GM12878 (cell line): ENCODE measurements around the gene MTHFS. TPM values are rescaled to one million over a fixed set of nuclear protein-coding genes. Genes with fewer than 3 reads are reported as not detected.

Experiments
- ATAC-seq: fragments of 200-7000 bp; cut with Tn5 transposase; 3 replicates; pipeline ENCODE4 v1.9.1; 2020; ENCODE audit warnings: mild to moderate bottlenecking, moderate library complexity
- BruUV-seq: library from RNA; stranded (reverse); fragments of 400-500 nt; replicated peaks from 2 replicates; lab custom pipeline; 2021; lab: Mats Ljungman, UMichigan
- CTCF ChIA-PET: fragments of 300-600 bp; sonication (Branson Sonifier 250); formaldehyde crosslinking; extraction: SDS; loops from one replicate; lab custom pipeline; 2021; ENCODE audit warnings: inconsistent platforms; lab: Yijun Ruan, JAX
- POLR2A ChIA-PET: fragments of 350-600 bp; formaldehyde crosslinking; extraction: SDS; loops from one replicate; lab custom pipeline; 2021; ENCODE audit warnings: inconsistent platforms; lab: Charles Lee
- RAD21 ChIA-PET: fragments of 300-600 bp; sonication (Branson Sonifier 250); formaldehyde crosslinking; loops from one replicate; lab custom pipeline; 2023; ENCODE audit warnings: antibody characterized with exemption; ENCODE audit not compliant: unreplicated experiment; lab: Charles Lee
- SMC1A ChIA-PET: fragments of 300-600 bp; sonication (Branson Sonifier 250); formaldehyde crosslinking; loops from one replicate; lab custom pipeline; 2023; ENCODE audit not compliant: unreplicated experiment, uncharacterized antibody; lab: Charles Lee
- DNase-seq: peaks from one replicate; pipeline ENCODE4 v3.0.0-alpha.2; 2011; ENCODE audit warnings: low read depth, low spot score
- FAIRE-seq: peaks from 3 replicates; lab custom pipeline; 2011; peaks lifted over from hg19 to GRCh38; lab: Jason Lieb, UNC
- H2AFZ ChIP-seq: 2 replicates; pipeline ENCODE4 v1.6.0; 2011; ENCODE audit warnings: low read depth, low read length, control low read depth; ENCODE audit not compliant: control insufficient read depth
- H3K27ac ChIP-seq: 2 replicates; pipeline ENCODE4 v1.5.1; 2011; ENCODE audit warnings: control low read depth; ENCODE audit not compliant: control insufficient read depth, insufficient read depth
- H3K27me3 ChIP-seq, 2 experiments: replicated peaks in 1 of 2; 2 replicates each; pipeline versions ENCODE4 v1.6.0 to v1.6.1; 2011; ENCODE audit warnings: low read length in 1 of 2; ENCODE audit not compliant: control insufficient read depth in 2 of 2, insufficient read depth in 2 of 2
- H3K36me3 ChIP-seq, 2 experiments: 2 replicates each; pipeline ENCODE4 v1.5.1; 2011; ENCODE audit warnings: low read length in 1 of 2; ENCODE audit not compliant: control insufficient read depth in 2 of 2, insufficient read depth in 2 of 2
- H3K4me1 ChIP-seq: 2 replicates; pipeline ENCODE4 v1.6.1; 2011; ENCODE audit warnings: mild to moderate bottlenecking, low read length, moderate library complexity, mixed read lengths; ENCODE audit not compliant: control insufficient read depth, insufficient read depth
- H3K4me2 ChIP-seq: 2 replicates; pipeline ENCODE4 v1.6.0; 2011; ENCODE audit warnings: control low read depth; ENCODE audit not compliant: control insufficient read depth, insufficient read depth
- H3K4me3 ChIP-seq: fragments of 200-600 bp; sonication (generic); 2 replicates; pipeline ENCODE4 v1.5.1; 2016
- H3K79me2 ChIP-seq: 2 replicates; pipeline ENCODE4 v1.6.0; 2011; ENCODE audit warnings: low read length; ENCODE audit not compliant: control insufficient read depth, insufficient read depth
- H3K9ac ChIP-seq: 2 replicates; pipeline ENCODE4 v1.8.0; 2011; ENCODE audit warnings: low read length, control low read depth, mixed read lengths; ENCODE audit not compliant: control insufficient read depth, insufficient read depth
- H3K9me3 ChIP-seq: replicated peaks from 3 replicates; pipeline ENCODE4 v1.5.1; 2011; ENCODE audit warnings: mild to moderate bottlenecking, low read length; ENCODE audit not compliant: control insufficient read depth, insufficient read depth
- H4K20me1 ChIP-seq: 2 replicates; pipeline ENCODE4 v1.6.0; 2011; ENCODE audit not compliant: control insufficient read depth, insufficient read depth
- ATF2 ChIP-seq: IDR thresholded peaks from 2 replicates; pipeline ENCODE4 v1.6.1; 2012; ENCODE audit warnings: low read length, inconsistent platforms
- CHD1 ChIP-seq: IDR thresholded peaks from 2 replicates; pipeline ENCODE4 v1.6.1; 2012; ENCODE audit warnings: low read depth, low read length, improper control_type of control experiment
- JUNB ChIP-seq: IDR thresholded peaks from 2 replicates; pipeline ENCODE4 v1.6.1; 2016; ENCODE audit warnings: antibody characterized with exemption, mild to moderate bottlenecking
- NFXL1 ChIP-seq: fragments of 450-650 bp; IDR thresholded peaks from 2 replicates; pipeline ENCODE4 v1.6.1; 2017; ENCODE audit warnings: antibody characterized with exemption, mild to moderate bottlenecking, borderline replicate concordance
- PML ChIP-seq: IDR thresholded peaks from 2 replicates; pipeline ENCODE4 v1.6.1; 2012; ENCODE audit warnings: low read length, inconsistent platforms
- POLR2A ChIP-seq: IDR thresholded peaks from 2 replicates; pipeline ENCODE4 v1.6.1; 2011; ENCODE audit warnings: low read depth, mild to moderate bottlenecking, low read length
- POU2F2 ChIP-seq: IDR thresholded peaks from 3 replicates; pipeline ENCODE4 v1.6.1; 2011; ENCODE audit warnings: low read depth, mild to moderate bottlenecking, low read length, borderline replicate concordance
- RAD21 ChIP-seq: IDR thresholded peaks from 2 replicates; pipeline ENCODE4 v1.6.1; 2011; ENCODE audit warnings: mild to moderate bottlenecking, low read depth, low read length, moderate library complexity; ENCODE audit not compliant: insufficient read depth
- SMC3 ChIP-seq: IDR thresholded peaks from 2 replicates; pipeline ENCODE4 v1.6.1; 2011; ENCODE audit warnings: low read length, improper control_type of control experiment, borderline replicate concordance
- YY1 ChIP-seq: IDR thresholded peaks from 2 replicates; pipeline ENCODE4 v1.6.1; 2011; ENCODE audit warnings: low read depth, mild to moderate bottlenecking, low read length
- WGBS: methylation state at CpG from one replicate; pipeline ENCODE4 v1.1.6; 2016; ENCODE audit warnings: low lambda C conversion rate; ENCODE audit not compliant: insufficient replicate concordance, insufficient coverage; ENCODE audit errors: missing lambda C conversion rate; 5-methylcytosine and 5-hydroxymethylcytosine counted together
- in situ Hi-C: fragments of 300-500 bp; cut with MboI; formaldehyde crosslinking; loops from 9 replicates; pipeline ENCODE4 v1.14.3; 2018; ENCODE audit warnings: mixed read lengths
- intact Hi-C: fragments of 100-400 bp; cut with micrococcal nuclease; formaldehyde crosslinking; loops from one replicate; pipeline ENCODE4 v1.14.2; 2022; ENCODE audit not compliant: unreplicated experiment
- polyA plus RNA-seq, 11 experiments: library from polyadenylated mRNA; depleted of rRNA in 4 of 11; unstranded in 6 of 11; stranded (reverse) in 5 of 11; fragments of >200 nt; fragmentation: Nextera tagmentation in 4 of 11; fragmentation: Illumina TruSeq in 1 of 11; extraction: Ambion mirVana in 4 of 11; extraction: Trizol in 1 of 11; gene quantifications; 1 replicate in 1 of 11; 2 replicates in 10 of 11; pipeline versions ENCODE4 v1.2.1 to v1.2.3, GENCODE V29; 2011 to 2016; ENCODE audit warnings: inconsistent platforms in 2 of 11, missing spikeins in 2 of 11, low read depth in 1 of 11
- total RNA-seq, 4 experiments: library from RNA; depleted of rRNA in 3 of 4; stranded (reverse); fragments of >200 nt in 3 of 4; fragmentation: Illumina TruSeq in 1 of 4; extraction: Trizol in 1 of 4; gene quantifications; 2 replicates each; pipeline versions ENCODE4 v1.2.1 to v1.2.3, GENCODE V29; 2013 to 2021
- TF ChIP-seq, protein P1 (sequence below), 3 experiments: IDR thresholded peaks in 2 of 3; conservative IDR thresholded peaks in 1 of 3; 2 replicates each; pipeline ENCODE4 v1.5.1; 2011; ENCODE audit warnings: low read depth in 3 of 3, low read length in 3 of 3, mild to moderate bottlenecking in 3 of 3, control low read depth in 2 of 3, moderate library complexity in 2 of 3, inconsistent platforms in 1 of 3, mixed read lengths in 1 of 3; ENCODE audit not compliant: control insufficient read depth in 2 of 3, insufficient read depth in 1 of 3; ENCODE audit errors: extremely low read depth in 1 of 3
- TF ChIP-seq, protein P2 (sequence below): IDR thresholded peaks from 2 replicates; pipeline ENCODE4 v1.6.1; 2011; ENCODE audit warnings: borderline replicate concordance, low read depth, mild to moderate bottlenecking, moderate library complexity, low read length; ENCODE audit not compliant: insufficient read depth, poor library complexity, severe bottlenecking
- TF ChIP-seq, protein P3 (sequence below): fragments of 450-650 bp; IDR thresholded peaks from 2 replicates; pipeline ENCODE4 v1.6.1; 2017; ENCODE audit warnings: mild to moderate bottlenecking, moderate library complexity
- TF ChIP-seq, protein P4 (sequence below): fragments of 450-650 bp; IDR thresholded peaks from 2 replicates; pipeline ENCODE4 v1.6.1; 2016; ENCODE audit warnings: mild to moderate bottlenecking

MTHFS gene
- total and polyA plus RNA-seq, 10 of the 15 experiments (the other 5 are each of a cell fraction or from before 2014, with no cell fraction given): 14.0 to 81.9 (median 31.8) TPM

GRCh38 chr15:79849789-79850188 lies 47.0 kb downstream of the MTHFS start:
- TF ChIP-seq PML (no peak), JUNB (no peak), NFXL1 (no peak), ATF2 (no peak), CHD1 (no peak), YY1 (no peak), POU2F2 (no peak), SMC3 (peak; percentile 37; the same call in 1 of the 2 replicates), RAD21 (peak; percentile 68), POLR2A (no peak)
- TF ChIP-seq, protein P1, sequence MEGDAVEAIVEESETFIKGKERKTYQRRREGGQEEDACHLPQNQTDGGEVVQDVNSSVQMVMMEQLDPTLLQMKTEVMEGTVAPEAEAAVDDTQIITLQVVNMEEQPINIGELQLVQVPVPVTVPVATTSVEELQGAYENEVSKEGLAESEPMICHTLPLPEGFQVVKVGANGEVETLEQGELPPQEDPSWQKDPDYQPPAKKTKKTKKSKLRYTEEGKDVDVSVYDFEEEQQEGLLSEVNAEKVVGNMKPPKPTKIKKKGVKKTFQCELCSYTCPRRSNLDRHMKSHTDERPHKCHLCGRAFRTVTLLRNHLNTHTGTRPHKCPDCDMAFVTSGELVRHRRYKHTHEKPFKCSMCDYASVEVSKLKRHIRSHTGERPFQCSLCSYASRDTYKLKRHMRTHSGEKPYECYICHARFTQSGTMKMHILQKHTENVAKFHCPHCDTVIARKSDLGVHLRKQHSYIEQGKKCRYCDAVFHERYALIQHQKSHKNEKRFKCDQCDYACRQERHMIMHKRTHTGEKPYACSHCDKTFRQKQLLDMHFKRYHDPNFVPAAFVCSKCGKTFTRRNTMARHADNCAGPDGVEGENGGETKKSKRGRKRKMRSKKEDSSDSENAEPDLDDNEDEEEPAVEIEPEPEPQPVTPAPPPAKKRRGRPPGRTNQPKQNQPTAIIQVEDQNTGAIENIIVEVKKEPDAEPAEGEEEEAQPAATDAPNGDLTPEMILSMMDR (IDR thresholded peaks at IDR 0.05 in 2 of 3, conservative IDR thresholded peaks at IDR 0.05 in 1 of 3; ENCODE audit: control insufficient read depth in 2 of 3, extremely low read depth in 1 of 3, insufficient read depth in 1 of 3, low read depth in 3 of 3, low read length in 3 of 3): peak; percentile 52 to 72 (median 58); a peak in 5 of 6 replicates
- TF ChIP-seq, protein P2, sequence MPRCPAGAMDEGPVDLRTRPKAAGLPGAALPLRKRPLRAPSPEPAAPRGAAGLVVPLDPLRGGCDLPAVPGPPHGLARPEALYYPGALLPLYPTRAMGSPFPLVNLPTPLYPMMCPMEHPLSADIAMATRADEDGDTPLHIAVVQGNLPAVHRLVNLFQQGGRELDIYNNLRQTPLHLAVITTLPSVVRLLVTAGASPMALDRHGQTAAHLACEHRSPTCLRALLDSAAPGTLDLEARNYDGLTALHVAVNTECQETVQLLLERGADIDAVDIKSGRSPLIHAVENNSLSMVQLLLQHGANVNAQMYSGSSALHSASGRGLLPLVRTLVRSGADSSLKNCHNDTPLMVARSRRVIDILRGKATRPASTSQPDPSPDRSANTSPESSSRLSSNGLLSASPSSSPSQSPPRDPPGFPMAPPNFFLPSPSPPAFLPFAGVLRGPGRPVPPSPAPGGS: no peak
- TF ChIP-seq, protein P3, sequence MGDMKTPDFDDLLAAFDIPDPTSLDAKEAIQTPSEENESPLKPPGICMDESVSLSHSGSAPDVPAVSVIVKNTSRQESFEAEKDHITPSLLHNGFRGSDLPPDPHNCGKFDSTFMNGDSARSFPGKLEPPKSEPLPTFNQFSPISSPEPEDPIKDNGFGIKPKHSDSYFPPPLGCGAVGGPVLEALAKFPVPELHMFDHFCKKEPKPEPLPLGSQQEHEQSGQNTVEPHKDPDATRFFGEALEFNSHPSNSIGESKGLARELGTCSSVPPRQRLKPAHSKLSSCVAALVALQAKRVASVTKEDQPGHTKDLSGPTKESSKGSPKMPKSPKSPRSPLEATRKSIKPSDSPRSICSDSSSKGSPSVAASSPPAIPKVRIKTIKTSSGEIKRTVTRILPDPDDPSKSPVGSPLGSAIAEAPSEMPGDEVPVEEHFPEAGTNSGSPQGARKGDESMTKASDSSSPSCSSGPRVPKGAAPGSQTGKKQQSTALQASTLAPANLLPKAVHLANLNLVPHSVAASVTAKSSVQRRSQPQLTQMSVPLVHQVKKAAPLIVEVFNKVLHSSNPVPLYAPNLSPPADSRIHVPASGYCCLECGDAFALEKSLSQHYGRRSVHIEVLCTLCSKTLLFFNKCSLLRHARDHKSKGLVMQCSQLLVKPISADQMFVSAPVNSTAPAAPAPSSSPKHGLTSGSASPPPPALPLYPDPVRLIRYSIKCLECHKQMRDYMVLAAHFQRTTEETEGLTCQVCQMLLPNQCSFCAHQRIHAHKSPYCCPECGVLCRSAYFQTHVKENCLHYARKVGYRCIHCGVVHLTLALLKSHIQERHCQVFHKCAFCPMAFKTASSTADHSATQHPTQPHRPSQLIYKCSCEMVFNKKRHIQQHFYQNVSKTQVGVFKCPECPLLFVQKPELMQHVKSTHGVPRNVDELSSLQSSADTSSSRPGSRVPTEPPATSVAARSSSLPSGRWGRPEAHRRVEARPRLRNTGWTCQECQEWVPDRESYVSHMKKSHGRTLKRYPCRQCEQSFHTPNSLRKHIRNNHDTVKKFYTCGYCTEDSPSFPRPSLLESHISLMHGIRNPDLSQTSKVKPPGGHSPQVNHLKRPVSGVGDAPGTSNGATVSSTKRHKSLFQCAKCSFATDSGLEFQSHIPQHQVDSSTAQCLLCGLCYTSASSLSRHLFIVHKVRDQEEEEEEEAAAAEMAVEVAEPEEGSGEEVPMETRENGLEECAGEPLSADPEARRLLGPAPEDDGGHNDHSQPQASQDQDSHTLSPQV: no peak
- TF ChIP-seq, protein P4, sequence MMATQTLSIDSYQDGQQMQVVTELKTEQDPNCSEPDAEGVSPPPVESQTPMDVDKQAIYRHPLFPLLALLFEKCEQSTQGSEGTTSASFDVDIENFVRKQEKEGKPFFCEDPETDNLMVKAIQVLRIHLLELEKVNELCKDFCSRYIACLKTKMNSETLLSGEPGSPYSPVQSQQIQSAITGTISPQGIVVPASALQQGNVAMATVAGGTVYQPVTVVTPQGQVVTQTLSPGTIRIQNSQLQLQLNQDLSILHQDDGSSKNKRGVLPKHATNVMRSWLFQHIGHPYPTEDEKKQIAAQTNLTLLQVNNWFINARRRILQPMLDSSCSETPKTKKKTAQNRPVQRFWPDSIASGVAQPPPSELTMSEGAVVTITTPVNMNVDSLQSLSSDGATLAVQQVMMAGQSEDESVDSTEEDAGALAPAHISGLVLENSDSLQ: no peak
- CTCF ChIA-PET: interaction anchor here (0.6 to 8.3 kb wide), 24 partner anchors 9 to 514 kb away, joined by 3 to 110 read pairs (median 4); no protein-coding TSS in a partner anchor
- H3K4me1 ChIP-seq: no peaks in the 10 kb centered on the region
- POLR2A ChIA-PET: interaction anchor here (0.5 kb wide), 1 partner anchor 189 kb away, joined by 6 read pairs; no protein-coding TSS in a partner anchor
- no peaks in the 10 kb centered on the region for H3K79me2 ChIP-seq
- H3K27me3 ChIP-seq: no peaks in the 10 kb centered on the region
- SMC1A ChIA-PET: interaction anchor here (0.6 to 8.2 kb wide), 9 partner anchors 9 to 1607 kb away, joined by 3 to 71 read pairs (median 3); no protein-coding TSS in a partner anchor
- WGBS: 65% methylated on average over 3 of the region's 3 CpGs
- FAIRE-seq: no peak
- no peak overlapping the region for H3K4me2 ChIP-seq
- H4K20me1 ChIP-seq: no peaks in the 10 kb centered on the region
- in situ Hi-C loops: loop anchor here (5.0 kb wide), 1 partner anchor 467 kb away; no protein-coding TSS in a partner anchor
- no peaks in the 10 kb centered on the region for H3K9me3 ChIP-seq
- peaks cover 3 to 4% of the 10 kb centered on the region in 2 experiments; a peak in 3 of 4 replicates for H3K36me3 ChIP-seq
- DNase-seq: no peak
- RAD21 ChIA-PET: interaction anchor here (0.9 to 1.5 kb wide), 3 partner anchors 254 to 470 kb away, joined by 4 to 8 read pairs (median 5); no protein-coding TSS in a partner anchor
- H2AFZ ChIP-seq: no peak overlapping the region
- no peak overlapping the region for H3K4me3 ChIP-seq
- no peak overlapping the region for H3K9ac ChIP-seq
- H3K27ac ChIP-seq: no peak overlapping the region
- peak; percentile 63 for ATAC-seq
- no TSS peak for BruUV-seq
- intact Hi-C loops: loop anchor here (1.0 to 10.0 kb wide), 3 partner anchors 252 to 505 kb away; no protein-coding TSS in a partner anchor
